DOHH2 (cell line): Measurements from ENCODE around the gene GNLY.

ENCODE experiments used
- CTCF ChIP-seq: fragments of 200-600 bp; sonication (generic); IDR thresholded peaks from one replicate; pipeline ENCODE4 v1.5.1; 2014; ENCODE audit warnings: antibody characterized with exemption, mild to moderate bottlenecking, low read depth, low read length; ENCODE audit not compliant: poor library complexity, severe bottlenecking
- EZH2phosphoT487 ChIP-seq: fragments of 200-600 bp; sonication (generic); IDR thresholded peaks from 2 replicates; pipeline ENCODE4 v1.6.1; 2017; ENCODE audit warnings: borderline replicate concordance, mild to moderate bottlenecking, antibody characterized with exemption, low read length, moderate library complexity, mixed read lengths

DNA sequence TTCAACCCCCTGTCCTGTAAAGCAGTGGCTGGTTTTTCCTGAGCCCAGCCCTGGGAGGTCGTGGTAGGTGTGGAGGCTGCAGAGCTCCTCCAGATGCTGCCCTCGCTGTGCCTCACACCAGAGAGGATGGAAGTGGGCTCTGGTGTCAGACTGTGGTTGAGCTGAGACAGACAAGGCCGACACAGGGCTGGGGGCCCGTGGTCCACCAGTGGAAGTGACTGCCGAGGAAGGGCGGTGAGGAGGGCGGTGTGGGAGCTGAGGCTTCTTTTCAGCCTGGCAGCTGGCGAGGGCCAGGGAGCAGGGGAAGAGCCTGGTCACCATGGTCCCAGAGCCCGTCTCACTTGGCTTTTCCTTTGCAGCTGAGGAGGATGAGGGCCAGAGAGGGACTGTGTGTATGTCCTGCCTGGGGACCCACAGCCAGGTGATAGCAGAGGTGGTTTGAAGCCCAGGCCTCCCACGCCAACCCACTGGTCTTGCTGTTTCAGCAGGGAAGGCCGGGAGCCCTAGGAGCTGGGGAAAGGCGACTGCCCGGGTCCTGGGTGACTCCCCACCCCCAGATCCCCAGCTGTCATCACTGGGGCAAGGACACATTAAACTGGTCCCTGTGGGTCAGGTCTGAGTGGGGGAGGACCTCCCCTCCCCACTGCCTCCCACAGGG, 34.7 kb upstream of the GNLY start:
- TF ChIP-seq CTCF: no peak
- no peak for TF ChIP-seq EZH2phosphoT487
